Measurements from ENCODE around the gene ID4. TPM values are rescaled to one million over a fixed set of nuclear protein-coding genes. Genes with fewer than 3 reads are reported as not detected.

The ID4 gene
- total and polyA plus RNA-seq, 7 donors, result 4.2 to 9.1 (median 5.3) TPM

GRCh38 chr6:19827903-19828302 is 9.3 kb upstream of the ID4 start:
- no peak overlapping the region for H3K4me3 ChIP-seq

DNA sequence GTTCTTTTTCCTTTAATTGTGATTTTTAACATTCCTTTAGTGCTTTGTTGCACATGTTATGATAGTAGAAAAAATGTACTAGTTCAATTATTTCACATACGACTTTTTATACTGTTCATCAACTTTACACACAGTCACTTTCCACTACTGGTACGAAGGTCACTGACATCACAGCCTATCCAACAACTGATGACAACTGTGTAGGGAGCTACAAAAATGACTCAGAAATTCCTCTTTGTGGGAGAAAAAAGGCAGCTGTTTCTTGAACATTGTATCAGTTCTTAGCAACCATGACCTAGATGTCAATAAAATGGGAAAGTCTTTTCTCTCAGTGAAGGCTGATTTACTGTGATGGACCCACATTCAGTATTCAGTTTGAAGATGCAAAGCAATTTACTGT is 7.0 kb upstream of the ID4 start:
- H3K27ac ChIP-seq, result no peak overlapping the region
- intact Hi-C loops (cut with DNase I), result loop anchor here (10.0 kb wide), 2 partner anchors 525 to 1765 kb away; partner anchors contain the start of gene SOX4
- H3K36me3 ChIP-seq, result no peaks in the 10 kb centered on the region
- TF ChIP-seq EP300 (IDR thresholded peaks at IDR 0.05) (no peak), POLR2A (IDR thresholded peaks at IDR 0.05) (no peak), CTCF (IDR thresholded peaks at IDR 0.05) (no peak), POLR2AphosphoS5 (IDR thresholded peaks at IDR 0.05) (no peak)
- H3K4me3 ChIP-seq, result no peak overlapping the region
- no peaks in the 10 kb centered on the region for H3K4me1 ChIP-seq
- no peak for DNase-seq
- H3K27me3 ChIP-seq, result no peaks in the 10 kb centered on the region
- H3K9me3 ChIP-seq, result no peaks in the 10 kb centered on the region
- 50 to 72% methylated on average over 2 of the region's 2 CpGs for WGBS, 2 donors

More at GRCh38 chr6:19827903-19828302, 9.3 kb upstream of the ID4 start:
- H3K27me3 ChIP-seq, result no peaks in the 10 kb centered on the region
- H3K4me1 ChIP-seq, result no peaks in the 10 kb centered on the region
- intact Hi-C loops (cut with DNase I), result no loop called here
- no peak for TF ChIP-seq POLR2A (IDR thresholded peaks at IDR 0.05)
- no peak for TF ChIP-seq CTCF (IDR thresholded peaks at IDR 0.05)
- TF ChIP-seq POLR2AphosphoS5 (IDR thresholded peaks at IDR 0.05), result no peak
- TF ChIP-seq EP300 (IDR thresholded peaks at IDR 0.05), result no peak
- 89 to 91% methylated on average over 1 of the region's 1 CpG for WGBS, 2 donors
- no peaks in the 10 kb centered on the region for H3K9me3 ChIP-seq
- H3K36me3 ChIP-seq, result no peaks in the 10 kb centered on the region
- no peak overlapping the region for H3K27ac ChIP-seq
- DNase-seq, result no peak

DNA sequence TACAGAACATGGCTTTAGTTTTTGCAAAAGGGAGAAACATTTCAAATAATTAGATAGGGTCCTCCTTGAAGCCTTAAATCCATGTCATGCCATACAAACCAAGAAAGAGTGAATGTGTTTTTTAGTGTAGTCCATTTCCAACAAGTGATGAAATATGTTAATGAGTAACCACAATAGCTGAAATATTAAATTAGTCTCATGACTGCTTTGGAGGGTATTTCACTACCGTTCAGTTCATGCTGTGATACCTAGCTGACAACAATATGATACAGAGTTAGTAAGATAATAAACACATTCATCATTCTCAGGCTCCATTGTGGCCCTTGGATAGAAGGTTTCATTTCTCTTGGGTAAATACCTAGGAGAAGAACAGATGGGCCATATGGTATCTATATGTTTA is 5.8 kb upstream of the ID4 start:
- TF ChIP-seq POLR2A (IDR thresholded peaks at IDR 0.05), result no peak
- no peak for TF ChIP-seq EP300 (IDR thresholded peaks at IDR 0.05)
- TF ChIP-seq CTCF (IDR thresholded peaks at IDR 0.05), result no peak
- TF ChIP-seq POLR2AphosphoS5 (IDR thresholded peaks at IDR 0.05), result no peak
- Histone ChIP-seq H3K9me3 (no peaks in the 10 kb centered on the region), H3K27ac (no peak overlapping the region), H3K36me3 (no peaks in the 10 kb centered on the region), H3K27me3 (no peaks in the 10 kb centered on the region), H3K4me1 (no peaks in the 10 kb centered on the region), H3K4me3 (no peak overlapping the region)
- no peak for DNase-seq
- WGBS, 2 donors, result 22 to 60% methylated on average over 1 of the region's 1 CpG
- intact Hi-C loops (cut with DNase I), result loop anchor here (10.0 kb wide), 2 partner anchors 527 to 1763 kb away; partner anchors contain the start of gene SOX4

DNA sequence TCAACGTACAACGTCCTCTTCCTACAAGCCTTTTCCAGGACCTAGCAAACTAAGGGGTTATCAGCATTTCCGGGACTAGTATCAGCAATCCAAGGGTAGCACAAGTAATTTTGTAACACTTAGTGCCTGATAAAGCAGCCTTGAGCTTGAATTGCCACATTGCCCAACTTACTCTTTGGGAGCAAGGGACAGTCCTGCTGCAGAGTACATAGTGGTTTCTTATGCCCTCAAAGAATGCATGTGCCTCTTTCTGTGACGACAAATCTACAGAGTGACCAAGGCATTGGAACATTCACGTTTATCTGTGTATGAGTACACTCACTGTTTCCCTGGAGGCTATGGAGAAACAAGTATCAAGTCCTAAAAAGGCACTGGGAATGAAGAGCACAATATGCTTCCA is 3.2 kb upstream of the ID4 start:
- Histone ChIP-seq H3K36me3 (no peaks in the 10 kb centered on the region), H3K27ac (no peak overlapping the region), H3K4me3 (no peak overlapping the region), H3K9me3 (no peaks in the 10 kb centered on the region), H3K4me1 (peaks cover 0 to 11% (median 1%) of the 10 kb centered on the region in 4 donors), H3K27me3 (peaks cover 0 to 6% (median 0%) of the 10 kb centered on the region in 3 donors)
- intact Hi-C loops (cut with DNase I), result loop anchor here (10.0 kb wide), 2 partner anchors 529 to 1761 kb away; partner anchors contain the start of gene SOX4
- DNase-seq, result no peak
- TF ChIP-seq POLR2AphosphoS5 (IDR thresholded peaks at IDR 0.05) (no peak), POLR2A (IDR thresholded peaks at IDR 0.05) (no peak), EP300 (IDR thresholded peaks at IDR 0.05) (no peak), CTCF (IDR thresholded peaks at IDR 0.05) (no peak)
- WGBS, 2 donors, result 82 to 84% methylated on average over 5 of the region's 5 CpGs

GRCh38 chr6:19834858-19835257 is 2.3 kb upstream of the ID4 start:
- peaks cover 0 to 18% (median 6%) of the 10 kb centered on the region in 4 donors for H3K4me1 ChIP-seq
- intact Hi-C loops (cut with DNase I), result loop anchor here (10.0 kb wide), 2 partner anchors 530 to 1760 kb away; partner anchors contain the start of gene SOX4
- TF ChIP-seq POLR2A (IDR thresholded peaks at IDR 0.05) (no peak), CTCF (IDR thresholded peaks at IDR 0.05) (no peak), POLR2AphosphoS5 (IDR thresholded peaks at IDR 0.05) (no peak)

More at GRCh38 chr6:19834858-19835257, 2.3 kb upstream of the ID4 start:
- Histone ChIP-seq H3K4me3 (no peak overlapping the region), H3K27me3 (peaks cover 0 to 6% (median 0%) of the 10 kb centered on the region in 3 donors), H3K9me3 (no peaks in the 10 kb centered on the region), H3K27ac (no peak overlapping the region), H3K36me3 (no peaks in the 10 kb centered on the region)
- WGBS, 2 donors, result 75 to 91% methylated on average over 5 of the region's 5 CpGs
- no peak for DNase-seq
